COLO829 (cell line): ENCODE measurements around the gene CTNNBL1.

Experiments used
- DNase-seq: peaks from one replicate; pipeline ENCODE4 v3.0.0; 2012; ENCODE audit warnings: low spot score

Gene CTNNBL1

DNA sequence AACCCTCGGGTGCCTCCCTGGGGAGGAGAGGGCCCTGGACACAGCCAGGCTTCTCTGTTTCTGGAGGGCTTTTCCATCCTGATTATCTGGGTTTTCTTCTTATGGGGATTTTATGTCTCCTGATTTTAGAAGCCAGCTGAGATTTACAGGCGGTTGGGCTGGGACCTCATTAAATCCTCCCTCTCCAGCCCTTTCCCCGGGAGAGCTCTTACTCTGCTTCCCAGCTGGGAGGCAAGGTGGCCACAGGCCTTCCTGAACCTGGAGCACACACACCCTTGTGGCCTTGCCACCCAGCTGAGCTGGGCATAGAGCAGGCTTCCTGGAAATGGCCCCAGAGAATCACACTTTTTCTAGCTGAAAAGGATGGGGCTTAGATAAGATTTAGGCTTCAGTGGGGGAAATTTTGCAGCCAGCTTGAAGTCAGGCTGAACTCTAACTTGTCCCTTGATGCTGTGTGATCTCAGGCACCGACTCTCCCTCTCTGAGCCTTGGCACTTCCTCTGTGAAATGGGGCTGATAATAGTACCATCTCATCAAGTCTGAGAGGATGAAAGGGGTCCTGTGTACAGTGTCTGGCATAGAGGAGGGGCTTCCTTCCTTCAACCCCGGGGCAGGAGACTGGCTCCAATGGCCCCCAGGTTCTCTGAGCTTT, 225.7 kb downstream of the CTNNBL1 start:
- no peak for DNase-seq

GRCh38 chr20:37920270-37920669, 226.4 kb downstream of the CTNNBL1 start:
- DNase-seq, result no peak

GRCh38 chr20:37920679-37921322, 227.0 kb downstream of the CTNNBL1 start:
- DNase-seq, result no peak

- DNase-seq, result no peak
Observed at GRCh38 chr20:37921341-37921929, 227.6 kb downstream of the CTNNBL1 start.
